Ureter (tissue), 1 donor: ENCODE data around the gene MBD5. TPM values are rescaled to one million over a fixed set of nuclear protein-coding genes. Genes with fewer than 3 reads are reported as not detected.

Experiments used
- DNase-seq: peaks from one replicate; pipeline ENCODE4 v3.0.0-alpha.2; 2020; ENCODE audit warnings: low spot score
- total RNA-seq: library from RNA; stranded (reverse); gene quantifications from one replicate; pipeline ENCODE4 v1.2.4, GENCODE V29; 2023
- donor health status: DM: yes; HTN: yes; CAD: no.

Gene MBD5
- total RNA-seq, 1 donor from 2014 or later = 82.4 TPM

- no peak for DNase-seq
Observed at GRCh38 chr2:148221166-148221565, 200.3 kb downstream of the MBD5 start.

- DNase-seq = no peak
Observed at GRCh38 chr2:148221926-148222325, 201.0 kb downstream of the MBD5 start.

GRCh38 chr2:148231858-148232257 is 211.0 kb downstream of the MBD5 start:
- DNase-seq = no peak

- no peak for DNase-seq
Observed at GRCh38 chr2:148234143-148234542, 213.3 kb downstream of the MBD5 start.

GRCh38 chr2:148237911-148238310 is 217.0 kb downstream of the MBD5 start:
- no peak for DNase-seq

GRCh38 chr2:148238561-148238960 is 217.7 kb downstream of the MBD5 start:
- DNase-seq = no peak

- DNase-seq = no peak
Observed at GRCh38 chr2:148240838-148241237, 219.9 kb downstream of the MBD5 start.

- DNase-seq = no peak
Observed at GRCh38 chr2:148244593-148245292, 223.9 kb downstream of the MBD5 start.

- no peak for DNase-seq
Observed at GRCh38 chr2:148251993-148252392, 231.1 kb downstream of the MBD5 start.

- no peak for DNase-seq
Observed at GRCh38 chr2:148252646-148253045, 231.8 kb downstream of the MBD5 start.

- DNase-seq = no peak
Observed at GRCh38 chr2:148253685-148254084, 232.8 kb downstream of the MBD5 start.

GRCh38 chr2:148255929-148256328 is 235.0 kb downstream of the MBD5 start:
- DNase-seq = no peak

- DNase-seq = no peak
Observed at GRCh38 chr2:148257276-148257675, 236.4 kb downstream of the MBD5 start.

GRCh38 chr2:148258124-148258523 is 237.2 kb downstream of the MBD5 start:
- DNase-seq = no peak

- no peak for DNase-seq
Observed at GRCh38 chr2:148259674-148260073, 238.8 kb downstream of the MBD5 start.

- no peak for DNase-seq
Observed at GRCh38 chr2:148263890-148264289, 243.0 kb downstream of the MBD5 start.

- DNase-seq = no peak
Observed at GRCh38 chr2:148273158-148273691, 252.3 kb downstream of the MBD5 start.

GRCh38 chr2:148279216-148279615 is 258.3 kb downstream of the MBD5 start:
- DNase-seq = no peak

GRCh38 chr2:148282201-148282600 is 261.3 kb downstream of the MBD5 start:
- no peak for DNase-seq

GRCh38 chr2:148292431-148292830 is 271.5 kb downstream of the MBD5 start:
- no peak for DNase-seq

- DNase-seq = no peak
Observed at GRCh38 chr2:148298196-148298595, 277.3 kb downstream of the MBD5 start.

GRCh38 chr2:148299616-148300015 is 278.7 kb downstream of the MBD5 start:
- no peak for DNase-seq

GRCh38 chr2:148300544-148300943 is 279.7 kb downstream of the MBD5 start:
- DNase-seq = no peak

- DNase-seq = no peak
Observed at GRCh38 chr2:148301362-148301761, 280.5 kb downstream of the MBD5 start.
